ENCODE data around the gene CNTNAP2.

DNA sequence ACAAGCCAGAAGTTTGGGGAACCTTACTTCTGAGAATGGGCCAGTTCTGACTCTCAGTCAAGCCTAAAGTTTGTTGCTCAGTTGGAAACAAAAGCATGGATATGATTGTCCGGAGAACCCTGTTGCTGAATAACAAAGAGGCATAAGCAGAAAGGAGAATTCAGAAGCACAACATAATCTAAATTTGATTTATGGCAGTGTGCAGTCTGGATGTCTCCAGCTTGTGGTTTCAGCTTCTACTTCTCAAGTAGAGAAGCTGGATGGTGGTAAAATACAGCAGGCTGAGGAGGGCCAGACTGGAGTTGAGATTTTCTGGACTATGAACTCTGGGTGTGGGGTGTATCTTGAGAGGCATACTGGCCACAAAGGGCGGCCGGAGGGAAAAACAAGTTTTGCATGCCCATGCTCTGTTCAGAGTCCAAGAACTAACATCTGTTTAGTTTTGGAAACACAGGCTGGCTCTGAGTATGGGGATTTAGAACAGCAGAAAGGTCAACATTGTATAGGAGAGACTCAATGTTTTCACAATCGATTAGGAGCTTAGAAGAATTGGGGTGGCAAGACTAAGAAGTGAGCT, 592.9 kb downstream of the CNTNAP2 start:
- TF ChIP-seq, protein P1, sequence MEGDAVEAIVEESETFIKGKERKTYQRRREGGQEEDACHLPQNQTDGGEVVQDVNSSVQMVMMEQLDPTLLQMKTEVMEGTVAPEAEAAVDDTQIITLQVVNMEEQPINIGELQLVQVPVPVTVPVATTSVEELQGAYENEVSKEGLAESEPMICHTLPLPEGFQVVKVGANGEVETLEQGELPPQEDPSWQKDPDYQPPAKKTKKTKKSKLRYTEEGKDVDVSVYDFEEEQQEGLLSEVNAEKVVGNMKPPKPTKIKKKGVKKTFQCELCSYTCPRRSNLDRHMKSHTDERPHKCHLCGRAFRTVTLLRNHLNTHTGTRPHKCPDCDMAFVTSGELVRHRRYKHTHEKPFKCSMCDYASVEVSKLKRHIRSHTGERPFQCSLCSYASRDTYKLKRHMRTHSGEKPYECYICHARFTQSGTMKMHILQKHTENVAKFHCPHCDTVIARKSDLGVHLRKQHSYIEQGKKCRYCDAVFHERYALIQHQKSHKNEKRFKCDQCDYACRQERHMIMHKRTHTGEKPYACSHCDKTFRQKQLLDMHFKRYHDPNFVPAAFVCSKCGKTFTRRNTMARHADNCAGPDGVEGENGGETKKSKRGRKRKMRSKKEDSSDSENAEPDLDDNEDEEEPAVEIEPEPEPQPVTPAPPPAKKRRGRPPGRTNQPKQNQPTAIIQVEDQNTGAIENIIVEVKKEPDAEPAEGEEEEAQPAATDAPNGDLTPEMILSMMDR (IDR thresholded peaks at IDR 0.05; ENCODE audit: insufficient read depth, low read length, poor library complexity, severe bottlenecking) = no peak
- TF ChIP-seq EZH2phosphoT487 (conservative IDR thresholded peaks at IDR 0.05; ENCODE audit: low read length) = no peak
